Measurements from ENCODE around the gene KMT2C. TPM values are rescaled to one million over a fixed set of nuclear protein-coding genes. Genes with fewer than 3 reads are reported as not detected.

KMT2C gene
- total and polyA plus RNA-seq, 2 experiments from 2014 or later, result 7.2 to 14.2 TPM

DNA sequence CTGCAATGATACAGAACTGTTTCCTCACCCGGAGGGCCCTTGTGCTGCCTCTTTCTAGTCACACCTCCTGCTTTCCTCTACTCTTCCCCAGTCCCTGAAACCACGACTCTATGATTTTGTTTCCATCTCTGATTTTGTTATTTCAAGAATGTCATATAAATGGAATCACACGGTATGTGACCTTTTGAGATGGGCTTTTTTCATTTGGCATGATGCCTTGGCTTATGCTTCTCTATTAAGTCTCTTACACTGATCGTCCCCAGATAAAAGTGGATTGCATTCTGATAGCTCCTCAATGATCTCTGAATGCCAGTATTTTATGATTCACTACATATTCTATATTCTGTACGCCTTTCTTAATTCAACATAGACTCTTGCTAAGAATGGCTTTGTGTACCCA, 332.1 kb downstream of the KMT2C start:
- Histone ChIP-seq H3K9me3 (ENCODE audit: low read depth) (no peaks in the 10 kb centered on the region), H3F3A (ENCODE audit: insufficient read depth) (peaks cover 5% of the 10 kb centered on the region), H3K4me1 (ENCODE audit: insufficient read depth) (no peaks in the 10 kb centered on the region), H3K36me3 (ENCODE audit: low read depth) (peaks cover 18% of the 10 kb centered on the region; the same call in 1 of the 2 replicates), H4K20me1 (ENCODE audit: insufficient read depth) (no peaks in the 10 kb centered on the region), H3K9me2 (ENCODE audit: insufficient read depth) (no peaks in the 10 kb centered on the region), H3K4me3 (no peak overlapping the region), H3K4me2 (ENCODE audit: unreplicated experiment) (no peak overlapping the region), H2AFZ (no peak overlapping the region), H3K27me3 (replicated peaks; ENCODE audit: insufficient read depth) (no peaks in the 10 kb centered on the region), H3K79me2 (ENCODE audit: insufficient read depth) (no peaks in the 10 kb centered on the region), H3K27ac (no peak overlapping the region), H3K9ac (no peak overlapping the region)
- 86 to 93% methylated on average over 5 of the region's 5 CpGs for WGBS, 2 experiments (ENCODE audit: low coverage in 1 of 2, low lambda C conversion rate in 2 of 2, missing lambda C conversion rate in 2 of 2)
- TF ChIP-seq EZH2phosphoT487 (IDR thresholded peaks at IDR 0.05; ENCODE audit: insufficient read depth, low read depth) (no peak), EZH2 (IDR thresholded peaks at IDR 0.05; ENCODE audit: insufficient read depth, poor library complexity, severe bottlenecking) (no peak)
- no peak for DNase-seq
- in situ Hi-C loops (cut with MboI), result no loop called here

- WGBS, 2 experiments (ENCODE audit: low coverage in 1 of 2, low lambda C conversion rate in 2 of 2, missing lambda C conversion rate in 2 of 2), result 91 to 93% methylated on average over 7 of the region's 7 CpGs
These were observed 332.7 kb downstream of the KMT2C start for GRCh38 chr7:152103066-152103465.

DNA sequence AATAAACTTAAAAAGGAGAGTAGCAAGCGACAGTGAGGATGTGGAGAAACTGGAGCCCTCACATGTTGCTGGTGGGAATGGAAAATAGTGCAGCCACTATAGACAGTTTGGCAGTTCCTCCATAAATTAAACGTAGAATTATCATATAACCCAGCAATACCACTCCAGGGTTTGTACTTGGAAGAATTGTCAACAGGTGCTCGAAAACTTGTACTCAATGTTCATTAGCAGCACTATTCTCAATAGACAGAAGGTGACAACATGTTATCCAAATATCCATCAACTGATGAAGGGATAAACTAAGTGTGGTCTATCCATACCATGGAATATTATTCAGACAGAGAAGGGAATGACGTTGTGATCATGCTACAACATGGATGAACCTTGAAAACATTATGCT, 338.5 kb downstream of the KMT2C start:
- WGBS, 2 experiments (ENCODE audit: low coverage in 1 of 2, low lambda C conversion rate in 2 of 2, missing lambda C conversion rate in 2 of 2), result 95 to 97% methylated on average over 4 of the region's 4 CpGs
- H3K27me3 ChIP-seq (replicated peaks; ENCODE audit: insufficient read depth), result no peaks in the 10 kb centered on the region
- in situ Hi-C loops (cut with MboI), result no loop called here

More at GRCh38 chr7:152103066-152103465, 332.7 kb downstream of the KMT2C start:
- no peak for DNase-seq
- Histone ChIP-seq H3K79me2 (ENCODE audit: insufficient read depth) (no peaks in the 10 kb centered on the region), H3K9me2 (ENCODE audit: insufficient read depth) (no peaks in the 10 kb centered on the region), H3K36me3 (ENCODE audit: low read depth) (peaks cover 14% of the 10 kb centered on the region; the same call in 1 of the 2 replicates), H3K4me3 (no peak overlapping the region), H3K4me2 (ENCODE audit: unreplicated experiment) (no peak overlapping the region), H4K20me1 (ENCODE audit: insufficient read depth) (no peaks in the 10 kb centered on the region), H3F3A (ENCODE audit: insufficient read depth) (peaks cover 5% of the 10 kb centered on the region), H3K27ac (no peak overlapping the region), H3K27me3 (replicated peaks; ENCODE audit: insufficient read depth) (no peaks in the 10 kb centered on the region), H3K4me1 (ENCODE audit: insufficient read depth) (no peaks in the 10 kb centered on the region), H2AFZ (no peak overlapping the region), H3K9me3 (ENCODE audit: low read depth) (no peaks in the 10 kb centered on the region), H3K9ac (no peak overlapping the region)
- TF ChIP-seq EZH2 (IDR thresholded peaks at IDR 0.05; ENCODE audit: insufficient read depth, poor library complexity, severe bottlenecking) (no peak), EZH2phosphoT487 (IDR thresholded peaks at IDR 0.05; ENCODE audit: insufficient read depth, low read depth) (no peak)
- in situ Hi-C loops (cut with MboI), result no loop called here

GRCh38 chr7:152095771-152096170, 340.0 kb downstream of the KMT2C start:
- no peaks in the 10 kb centered on the region for H3K4me1 ChIP-seq (ENCODE audit: insufficient read depth)
- no peak overlapping the region for H3K9ac ChIP-seq
- no peaks in the 10 kb centered on the region for H3K9me2 ChIP-seq (ENCODE audit: insufficient read depth)
- H2AFZ ChIP-seq, result no peak overlapping the region
- H3K9me3 ChIP-seq (ENCODE audit: low read depth), result no peaks in the 10 kb centered on the region
- no peaks in the 10 kb centered on the region for H3K36me3 ChIP-seq (ENCODE audit: low read depth)
- no peaks in the 10 kb centered on the region for H3F3A ChIP-seq (ENCODE audit: insufficient read depth)
- WGBS, 2 experiments (ENCODE audit: low coverage in 1 of 2, low lambda C conversion rate in 2 of 2, missing lambda C conversion rate in 2 of 2), result 97 to 100% methylated on average over 1 of the region's 1 CpG
- H3K27me3 ChIP-seq (replicated peaks; ENCODE audit: insufficient read depth), result no peaks in the 10 kb centered on the region
- TF ChIP-seq EZH2 (IDR thresholded peaks at IDR 0.05; ENCODE audit: insufficient read depth, poor library complexity, severe bottlenecking) (no peak), EZH2phosphoT487 (IDR thresholded peaks at IDR 0.05; ENCODE audit: insufficient read depth, low read depth) (no peak)
- no peak overlapping the region for H3K4me2 ChIP-seq (ENCODE audit: unreplicated experiment)
- no peak for DNase-seq
- H4K20me1 ChIP-seq (ENCODE audit: insufficient read depth), result no peaks in the 10 kb centered on the region
- no peak overlapping the region for H3K27ac ChIP-seq
- H3K79me2 ChIP-seq (ENCODE audit: insufficient read depth), result peaks cover 17% of the 10 kb centered on the region
- no peak overlapping the region for H3K4me3 ChIP-seq
- in situ Hi-C loops (cut with MboI), result no loop called here

More for the DNA sequence above, 338.5 kb downstream of the KMT2C start:
- H3K4me2 ChIP-seq (ENCODE audit: unreplicated experiment), result no peak overlapping the region
- H3K4me1 ChIP-seq (ENCODE audit: insufficient read depth), result no peaks in the 10 kb centered on the region
- no peak overlapping the region for H3K9ac ChIP-seq
- H3K36me3 ChIP-seq (ENCODE audit: low read depth), result no peaks in the 10 kb centered on the region
- H3K79me2 ChIP-seq (ENCODE audit: insufficient read depth), result peaks cover 7% of the 10 kb centered on the region; the same call in 1 of the 2 replicates
- no peaks in the 10 kb centered on the region for H4K20me1 ChIP-seq (ENCODE audit: insufficient read depth)
- no peak overlapping the region for H2AFZ ChIP-seq
- no peaks in the 10 kb centered on the region for H3K9me2 ChIP-seq (ENCODE audit: insufficient read depth)
- H3F3A ChIP-seq (ENCODE audit: insufficient read depth), result no peaks in the 10 kb centered on the region
- H3K27ac ChIP-seq, result no peak overlapping the region
- DNase-seq, result no peak
- H3K4me3 ChIP-seq, result no peak overlapping the region
- no peaks in the 10 kb centered on the region for H3K9me3 ChIP-seq (ENCODE audit: low read depth)
- TF ChIP-seq EZH2phosphoT487 (IDR thresholded peaks at IDR 0.05; ENCODE audit: insufficient read depth, low read depth) (no peak), EZH2 (IDR thresholded peaks at IDR 0.05; ENCODE audit: insufficient read depth, poor library complexity, severe bottlenecking) (no peak)

GRCh38 chr7:152093717-152094116, 342.1 kb downstream of the KMT2C start:
- DNase-seq, result no peak
- Histone ChIP-seq H3K36me3 (ENCODE audit: low read depth) (no peaks in the 10 kb centered on the region), H4K20me1 (ENCODE audit: insufficient read depth) (no peaks in the 10 kb centered on the region), H3K79me2 (ENCODE audit: insufficient read depth) (peaks cover 27% of the 10 kb centered on the region), H3K4me2 (ENCODE audit: unreplicated experiment) (no peak overlapping the region), H3K9me2 (ENCODE audit: insufficient read depth) (no peaks in the 10 kb centered on the region), H2AFZ (no peak overlapping the region), H3K27me3 (replicated peaks; ENCODE audit: insufficient read depth) (no peaks in the 10 kb centered on the region), H3K4me3 (no peak overlapping the region), H3K4me1 (ENCODE audit: insufficient read depth) (no peaks in the 10 kb centered on the region), H3F3A (ENCODE audit: insufficient read depth) (no peaks in the 10 kb centered on the region), H3K9ac (no peak overlapping the region), H3K9me3 (ENCODE audit: low read depth) (no peaks in the 10 kb centered on the region), H3K27ac (no peak overlapping the region)
- in situ Hi-C loops (cut with MboI), result no loop called here
- 86 to 87% methylated on average over 4 of the region's 4 CpGs for WGBS, 2 experiments (ENCODE audit: low coverage in 1 of 2, low lambda C conversion rate in 2 of 2, missing lambda C conversion rate in 2 of 2)
- TF ChIP-seq EZH2 (IDR thresholded peaks at IDR 0.05; ENCODE audit: insufficient read depth, poor library complexity, severe bottlenecking), result no peak
- no peak for TF ChIP-seq EZH2phosphoT487 (IDR thresholded peaks at IDR 0.05; ENCODE audit: insufficient read depth, low read depth)
